GM12878 (cell line): ENCODE measurements around the gene ZNF486. TPM values are rescaled to one million over a fixed set of nuclear protein-coding genes. Genes with fewer than 3 reads are reported as not detected.

Experiments
- ATAC-seq: fragments of 200-7000 bp; cut with Tn5 transposase; 3 replicates; pipeline ENCODE4 v1.9.1; 2020; ENCODE audit warnings: mild to moderate bottlenecking, moderate library complexity
- BruUV-seq: library from RNA; stranded (reverse); fragments of 400-500 nt; replicated peaks from 2 replicates; lab custom pipeline; 2021; lab: Mats Ljungman, UMichigan
- CTCF ChIA-PET: fragments of 300-600 bp; sonication (Branson Sonifier 250); formaldehyde crosslinking; extraction: SDS; loops from one replicate; lab custom pipeline; 2021; ENCODE audit warnings: inconsistent platforms; lab: Yijun Ruan, JAX
- POLR2A ChIA-PET: fragments of 350-600 bp; formaldehyde crosslinking; extraction: SDS; loops from one replicate; lab custom pipeline; 2021; ENCODE audit warnings: inconsistent platforms; lab: Charles Lee
- RAD21 ChIA-PET: fragments of 300-600 bp; sonication (Branson Sonifier 250); formaldehyde crosslinking; loops from one replicate; lab custom pipeline; 2023; ENCODE audit warnings: antibody characterized with exemption; ENCODE audit not compliant: unreplicated experiment; lab: Charles Lee
- SMC1A ChIA-PET: fragments of 300-600 bp; sonication (Branson Sonifier 250); formaldehyde crosslinking; loops from one replicate; lab custom pipeline; 2023; ENCODE audit not compliant: unreplicated experiment, uncharacterized antibody; lab: Charles Lee
- DNase-seq: peaks from one replicate; pipeline ENCODE4 v3.0.0-alpha.2; 2011; ENCODE audit warnings: low read depth, low spot score
- FAIRE-seq: peaks from 3 replicates; lab custom pipeline; 2011; peaks lifted over from hg19 to GRCh38; lab: Jason Lieb, UNC
- H2AFZ ChIP-seq: 2 replicates; pipeline ENCODE4 v1.6.0; 2011; ENCODE audit warnings: low read depth, low read length, control low read depth; ENCODE audit not compliant: control insufficient read depth
- H3K27ac ChIP-seq: 2 replicates; pipeline ENCODE4 v1.5.1; 2011; ENCODE audit warnings: control low read depth; ENCODE audit not compliant: control insufficient read depth, insufficient read depth
- H3K27me3 ChIP-seq, 2 experiments: replicated peaks in 1 of 2; 2 replicates each; pipeline versions ENCODE4 v1.6.0 to v1.6.1; 2011; ENCODE audit warnings: low read length in 1 of 2; ENCODE audit not compliant: control insufficient read depth in 2 of 2, insufficient read depth in 2 of 2
- H3K36me3 ChIP-seq, 2 experiments: 2 replicates each; pipeline ENCODE4 v1.5.1; 2011; ENCODE audit warnings: low read length in 1 of 2; ENCODE audit not compliant: control insufficient read depth in 2 of 2, insufficient read depth in 2 of 2
- H3K4me1 ChIP-seq: 2 replicates; pipeline ENCODE4 v1.6.1; 2011; ENCODE audit warnings: mild to moderate bottlenecking, low read length, moderate library complexity, mixed read lengths; ENCODE audit not compliant: control insufficient read depth, insufficient read depth
- H3K4me2 ChIP-seq: 2 replicates; pipeline ENCODE4 v1.6.0; 2011; ENCODE audit warnings: control low read depth; ENCODE audit not compliant: control insufficient read depth, insufficient read depth
- H3K4me3 ChIP-seq: fragments of 200-600 bp; sonication (generic); 2 replicates; pipeline ENCODE4 v1.5.1; 2016
- H3K79me2 ChIP-seq: 2 replicates; pipeline ENCODE4 v1.6.0; 2011; ENCODE audit warnings: low read length; ENCODE audit not compliant: control insufficient read depth, insufficient read depth
- H3K9ac ChIP-seq: 2 replicates; pipeline ENCODE4 v1.8.0; 2011; ENCODE audit warnings: low read length, control low read depth, mixed read lengths; ENCODE audit not compliant: control insufficient read depth, insufficient read depth
- H3K9me3 ChIP-seq: replicated peaks from 3 replicates; pipeline ENCODE4 v1.5.1; 2011; ENCODE audit warnings: mild to moderate bottlenecking, low read length; ENCODE audit not compliant: control insufficient read depth, insufficient read depth
- H4K20me1 ChIP-seq: 2 replicates; pipeline ENCODE4 v1.6.0; 2011; ENCODE audit not compliant: control insufficient read depth, insufficient read depth
- FOXK2 ChIP-seq: fragments of 450-650 bp; IDR thresholded peaks from 2 replicates; pipeline ENCODE4 v1.6.1; 2017; ENCODE audit warnings: mild to moderate bottlenecking, moderate library complexity
- SMC3 ChIP-seq: IDR thresholded peaks from 2 replicates; pipeline ENCODE4 v1.6.1; 2011; ENCODE audit warnings: low read length, improper control_type of control experiment, borderline replicate concordance
- ZNF217 ChIP-seq: fragments of 450-650 bp; IDR thresholded peaks from 2 replicates; pipeline ENCODE4 v1.6.1; 2017; ENCODE audit warnings: antibody characterized with exemption, mild to moderate bottlenecking
- WGBS: methylation state at CpG from one replicate; pipeline ENCODE4 v1.1.6; 2016; ENCODE audit warnings: low lambda C conversion rate; ENCODE audit not compliant: insufficient replicate concordance, insufficient coverage; ENCODE audit errors: missing lambda C conversion rate; 5-methylcytosine and 5-hydroxymethylcytosine counted together
- in situ Hi-C: fragments of 300-500 bp; cut with MboI; formaldehyde crosslinking; loops from 9 replicates; pipeline ENCODE4 v1.14.3; 2018; ENCODE audit warnings: mixed read lengths
- intact Hi-C: fragments of 100-400 bp; cut with micrococcal nuclease; formaldehyde crosslinking; loops from one replicate; pipeline ENCODE4 v1.14.2; 2022; ENCODE audit not compliant: unreplicated experiment
- polyA plus RNA-seq, 11 experiments: library from polyadenylated mRNA; depleted of rRNA in 4 of 11; unstranded in 6 of 11; stranded (reverse) in 5 of 11; fragments of >200 nt; fragmentation: Nextera tagmentation in 4 of 11; fragmentation: Illumina TruSeq in 1 of 11; extraction: Ambion mirVana in 4 of 11; extraction: Trizol in 1 of 11; gene quantifications; 1 replicate in 1 of 11; 2 replicates in 10 of 11; pipeline versions ENCODE4 v1.2.1 to v1.2.3, GENCODE V29; 2011 to 2016; ENCODE audit warnings: inconsistent platforms in 2 of 11, missing spikeins in 2 of 11, low read depth in 1 of 11
- total RNA-seq, 4 experiments: library from RNA; depleted of rRNA in 3 of 4; stranded (reverse); fragments of >200 nt in 3 of 4; fragmentation: Illumina TruSeq in 1 of 4; extraction: Trizol in 1 of 4; gene quantifications; 2 replicates each; pipeline versions ENCODE4 v1.2.1 to v1.2.3, GENCODE V29; 2013 to 2021

Gene ZNF486
- total and polyA plus RNA-seq, 10 of the 15 experiments (the other 5 are each of a cell fraction or from before 2014, with no cell fraction given) = 0.02 to 1.0 (median 0.09) TPM; not detected in 1

- intact Hi-C loops (no loop called here), in situ Hi-C loops (no loop called here)
- 100% methylated on average over 3 of the region's 3 CpGs for WGBS
- Histone ChIP-seq H3K79me2 (no peaks in the 10 kb centered on the region), H3K36me3 (no peaks in the 10 kb centered on the region), H2AFZ (no peak overlapping the region), H3K4me2 (no peak overlapping the region), H3K27ac (no peak overlapping the region), H3K9me3 (no peaks in the 10 kb centered on the region; the same call in 2 of the 3 replicates), H3K9ac (no peak overlapping the region), H4K20me1 (no peaks in the 10 kb centered on the region), H3K4me3 (no peak overlapping the region), H3K4me1 (no peaks in the 10 kb centered on the region), H3K27me3 (no peaks in the 10 kb centered on the region)
- ChIA-PET RAD21 (no interaction called here), CTCF (no interaction called here), SMC1A (interaction anchor here (1.1 to 1.2 kb wide), 2 partner anchors 35 to 49 kb away, joined by 3 read pairs; no protein-coding TSS in a partner anchor), POLR2A (no interaction called here)
- TF ChIP-seq FOXK2 (no peak), ZNF217 (no peak)
- no TSS peak for BruUV-seq
- DNase-seq (no peak), FAIRE-seq (no peak), ATAC-seq (no peak)
Observed at GRCh38 chr19:20233105-20233504, 66.1 kb downstream of the ZNF486 start.

GRCh38 chr19:20235156-20235555, 68.1 kb downstream of the ZNF486 start:
- H3K27me3 ChIP-seq = no peaks in the 10 kb centered on the region
- SMC1A ChIA-PET = interaction anchor here (0.7 kb wide), 1 partner anchor 15 kb away, joined by 3 read pairs; no protein-coding TSS in a partner anchor
- H3K9me3 ChIP-seq = peaks cover 3% of the 10 kb centered on the region; the same call in 1 of the 3 replicates
- H3K79me2 ChIP-seq = no peaks in the 10 kb centered on the region
- CTCF ChIA-PET = no interaction called here
- POLR2A ChIA-PET = interaction anchor here (0.6 to 1.2 kb wide), 2 partner anchors 32 to 155 kb away, joined by 4 to 7 read pairs; no protein-coding TSS in a partner anchor
- DNase-seq (no peak), ATAC-seq (no peak), FAIRE-seq (no peak)
- 47% methylated on average over 8 of the region's 8 CpGs for WGBS
- intact Hi-C loops (no loop called here), in situ Hi-C loops (no loop called here)
- H3K9ac ChIP-seq = no peak overlapping the region
- no TSS peak for BruUV-seq
- no peaks in the 10 kb centered on the region for H3K4me1 ChIP-seq
- no peaks in the 10 kb centered on the region for H4K20me1 ChIP-seq
- RAD21 ChIA-PET = no interaction called here
- H2AFZ ChIP-seq = no peak overlapping the region
- TF ChIP-seq SMC3 = no peak
- no peaks in the 10 kb centered on the region for H3K36me3 ChIP-seq
- H3K4me2 ChIP-seq = no peak overlapping the region
- H3K27ac ChIP-seq = no peak overlapping the region
- H3K4me3 ChIP-seq = no peak overlapping the region
